B cell (primary cell): ENCODE results near the gene CPNE4. TPM values are rescaled to one million over a fixed set of nuclear protein-coding genes. Genes with fewer than 3 reads are reported as not detected.

ENCODE experiments used
- ATAC-seq: fragments of 200-7000 bp; cut with Tn5 transposase; one replicate; pipeline ENCODE4 v1.10.0; 2021; ENCODE audit warnings: low read depth, mild to moderate bottlenecking, moderate number of reproducible peaks, moderate library complexity
- CTCF ChIA-PET: fragments of 350-600 bp; sonication (Branson Sonifier 250); formaldehyde crosslinking; loops from one replicate; lab custom pipeline; 2021; ENCODE audit warnings: antibody characterized with exemption, inconsistent platforms; lab: Charles Lee
- POLR2A ChIA-PET: fragments of 350-600 bp; sonication (Branson Sonifier 250); formaldehyde crosslinking; loops from one replicate; lab custom pipeline; 2021; ENCODE audit warnings: antibody characterized with exemption; lab: Charles Lee
- DNase-seq: peaks from one replicate; pipeline ENCODE4 v3.0.0; 2013
- H2AFZ ChIP-seq: 2 replicates; pipeline ENCODE4 v1.6.1; 2012; ENCODE audit warnings: mild to moderate bottlenecking, low read depth, low read length; ENCODE audit not compliant: insufficient read depth, poor library complexity, severe bottlenecking
- H3K27ac ChIP-seq, 2 donors: 1 replicate in 1 of 2; 2 replicates in 1 of 2; pipeline ENCODE4 v1.5.1; 2012 to 2013; ENCODE audit warnings: low read length in 2 of 2, mild to moderate bottlenecking in 2 of 2, moderate library complexity in 1 of 2
- H3K27me3 ChIP-seq, 4 experiments: fragments of 200-600 bp in 1 of 4; sonication (generic) in 1 of 4; replicated peaks in 1 of 4; 1 replicate in 2 of 4; 2 replicates in 2 of 4; pipeline versions ENCODE4 v1.6.1 to v1.7.0; 2013 to 2016; ENCODE audit warnings: low read length in 3 of 4, mild to moderate bottlenecking in 2 of 4, mixed read lengths in 1 of 4, moderate library complexity in 1 of 4; ENCODE audit not compliant: insufficient read depth in 4 of 4, control insufficient read depth in 3 of 4; ENCODE audit errors: control extremely low read depth in 1 of 4
- H3K36me3 ChIP-seq, 2 experiments: replicated peaks in 1 of 2; 1 replicate in 1 of 2; 2 replicates in 1 of 2; pipeline versions ENCODE4 v1.6.1 to v1.7.1; 2013; ENCODE audit warnings: low read length in 1 of 2; ENCODE audit not compliant: insufficient read depth in 2 of 2, control insufficient read depth in 1 of 2; ENCODE audit errors: control extremely low read depth in 1 of 2, extremely low read depth in 1 of 2
- H3K4me1 ChIP-seq, 2 donors: fragments of 200-600 bp in 1 of 2; sonication (generic) in 1 of 2; 1 replicate in 1 of 2; 2 replicates in 1 of 2; pipeline versions ENCODE4 v1.5.1 to v1.6.1; 2013 to 2017; ENCODE audit warnings: low read length in 2 of 2; ENCODE audit not compliant: control insufficient read depth in 2 of 2, insufficient read depth in 2 of 2
- H3K4me2 ChIP-seq: replicated peaks from 2 replicates; pipeline ENCODE3; 2012; ENCODE audit warnings: mild to moderate bottlenecking, low read depth, low read length; ENCODE audit not compliant: poor library complexity, severe bottlenecking
- H3K4me3 ChIP-seq, 5 experiments: fragments of 200-600 bp in 1 of 5; sonication (generic) in 1 of 5; 1 replicate in 3 of 5; 2 replicates in 2 of 5; pipeline versions ENCODE4 v1.5.1 to v1.7.0; 2011 to 2016; ENCODE audit warnings: low read length in 4 of 5, mild to moderate bottlenecking in 4 of 5, low read depth in 2 of 5, control low read depth in 1 of 5, moderate library complexity in 1 of 5; ENCODE audit not compliant: insufficient read depth in 1 of 5; ENCODE audit errors: control extremely low read depth in 1 of 5, extremely low read depth in 1 of 5
- H3K79me2 ChIP-seq: fragments of 200-600 bp; sonication (generic); one replicate; pipeline ENCODE4 v1.6.0; 2016; ENCODE audit warnings: low read length; ENCODE audit not compliant: control insufficient read depth, insufficient read depth
- H3K9ac ChIP-seq: fragments of 200-600 bp; sonication (generic); 2 replicates; pipeline ENCODE4 v1.6.1; 2017; ENCODE audit warnings: mild to moderate bottlenecking, low read length, moderate library complexity
- H3K9me3 ChIP-seq, 3 donors: one replicate each; pipeline versions ENCODE4 v1.6.1 to v1.7.1; 2013; ENCODE audit warnings: low read length in 2 of 3; ENCODE audit not compliant: control insufficient read depth in 2 of 3, insufficient read depth in 1 of 3; ENCODE audit errors: control extremely low read depth in 1 of 3
- H4K20me1 ChIP-seq: 2 replicates; pipeline ENCODE4 v1.6.0; 2012; ENCODE audit warnings: mild to moderate bottlenecking, low read length; ENCODE audit not compliant: insufficient read depth, control insufficient read depth, poor library complexity, severe bottlenecking
- H3K27ac Mint-ChIP-seq: one replicate; pipeline ENCODE4 v1.8.0; 2021; ENCODE audit warnings: mixed read lengths
- H3K27me3 Mint-ChIP-seq: one replicate; pipeline ENCODE4 v1.8.0; 2021; ENCODE audit warnings: mixed read lengths
- H3K4me1 Mint-ChIP-seq: one replicate; pipeline ENCODE4 v1.8.0; 2021; ENCODE audit warnings: mixed read lengths
- H3K4me3 Mint-ChIP-seq: one replicate; pipeline ENCODE4 v1.8.0; 2021; ENCODE audit warnings: mixed read lengths
- H3K9me3 Mint-ChIP-seq: one replicate; pipeline ENCODE4 v1.8.0; 2022; ENCODE audit warnings: mixed read lengths; ENCODE audit not compliant: insufficient read depth
- CTCF ChIP-seq: fragments of 200-600 bp; IDR thresholded peaks from one replicate; pipeline ENCODE4 v1.8.0; 2022; ENCODE audit warnings: antibody characterized with exemption, mild to moderate bottlenecking
- EZH2 ChIP-seq: IDR thresholded peaks from 2 replicates; pipeline ENCODE4 v1.6.1; 2012; ENCODE audit warnings: borderline replicate concordance, low read depth, mild to moderate bottlenecking, moderate library complexity, low read length; ENCODE audit not compliant: insufficient read depth, poor library complexity, severe bottlenecking
- WGBS: methylation state at CpG from one replicate; pipeline ENCODE4 v1.1.5; 2013; ENCODE audit warnings: missing lambda C conversion rate; ENCODE audit not compliant: insufficient coverage; 5-methylcytosine and 5-hydroxymethylcytosine counted together
- intact Hi-C: fragments of 100-400 bp; cut with micrococcal nuclease; formaldehyde crosslinking; loops from one replicate; pipeline ENCODE4 v1.10.0; 2022
- polyA plus RNA-seq: library from polyadenylated mRNA; depleted of rRNA; stranded (reverse); fragments of >200 nt; gene quantifications from 2 replicates; pipeline ENCODE4 v1.2.3, GENCODE V29; 2012
- total RNA-seq, 2 donors: library from RNA; stranded (reverse); fragments of 120-200 nt in 1 of 2; gene quantifications; 1 replicate in 1 of 2; 2 replicates in 1 of 2; pipeline versions ENCODE4 v1.2.3 to v1.2.4, GENCODE V29; 2013 to 2022

Gene CPNE4
- total and polyA plus RNA-seq, 2 donors (not counting 1 experiment from before 2014, with no cell fraction given), result not detected

- Histone ChIP-seq H2AFZ (no peak overlapping the region), H3K36me3 (no peaks in the 10 kb centered on the region), H3K79me2 (no peaks in the 10 kb centered on the region), H3K9me3 (no peaks in the 10 kb centered on the region), H3K27me3 (no peaks in the 10 kb centered on the region), H3K4me3 (no peak overlapping the region), H3K4me2 (no peak overlapping the region), H3K9ac (no peak overlapping the region), H3K4me1 (no peaks in the 10 kb centered on the region), H3K27ac (no peak overlapping the region), H4K20me1 (no peaks in the 10 kb centered on the region)
- Mint-ChIP-seq H3K9me3 (no peaks in the 10 kb centered on the region), H3K27ac (no peak overlapping the region), H3K4me1 (no peaks in the 10 kb centered on the region), H3K4me3 (no peak overlapping the region), H3K27me3 (no peaks in the 10 kb centered on the region)
- intact Hi-C loops, result no loop called here
- TF ChIP-seq EZH2 (no peak), CTCF (no peak)
- no peak for DNase-seq
- ChIA-PET CTCF (no interaction called here), POLR2A (no interaction called here)
- no CpG with 5 or more reads among the region's 9 CpGs for WGBS
- ATAC-seq, result no peak
Measured at GRCh38 chr3:131843174-131843573, 191.6 kb downstream of the CPNE4 start.

- no peak overlapping the region for H3K9ac ChIP-seq
- intact Hi-C loops, result no loop called here
- H3K4me2 ChIP-seq, result no peak overlapping the region
- H3K27ac Mint-ChIP-seq, result no peak overlapping the region
- no peaks in the 10 kb centered on the region for H3K79me2 ChIP-seq
- H3K27me3 Mint-ChIP-seq, result no peaks in the 10 kb centered on the region
- H3K4me3 ChIP-seq, result no peak overlapping the region
- H3K27ac ChIP-seq, result no peak overlapping the region
- no peaks in the 10 kb centered on the region for H3K4me1 ChIP-seq
- no peaks in the 10 kb centered on the region for H3K36me3 ChIP-seq
- no peak for DNase-seq
- ChIA-PET POLR2A (no interaction called here), CTCF (no interaction called here)
- no peaks in the 10 kb centered on the region for H3K9me3 Mint-ChIP-seq
- no peak overlapping the region for H3K4me3 Mint-ChIP-seq
- H2AFZ ChIP-seq, result no peak overlapping the region
- H4K20me1 ChIP-seq, result no peaks in the 10 kb centered on the region
- no peak for ATAC-seq
- H3K9me3 ChIP-seq, result no peaks in the 10 kb centered on the region
- H3K27me3 ChIP-seq, result no peaks in the 10 kb centered on the region
- TF ChIP-seq CTCF, result no peak
- TF ChIP-seq EZH2, result no peak
- no CpG with 5 or more reads among the region's 1 CpG for WGBS
- H3K4me1 Mint-ChIP-seq, result no peaks in the 10 kb centered on the region
Measured at GRCh38 chr3:131840156-131840797, 194.5 kb downstream of the CPNE4 start.
